Gastrocnemius medialis (tissue), 4 donors: ENCODE measurements around the gene LRRC23. TPM values are rescaled to one million over a fixed set of nuclear protein-coding genes. Genes with fewer than 3 reads are reported as not detected.

Experiments used
- ATAC-seq, 2 donors: fragments of 150-250 bp; one replicate each; pipeline ENCODE4 v1.9.1; 2016
- DNase-seq, 2 donors: peaks; one replicate each; pipeline ENCODE4 v3.0.0-alpha.2; 2019
- H3K27ac ChIP-seq, 4 donors: fragments of 200-600 bp; sonication (generic); 1 replicate in 1 of 4; 2 replicates in 3 of 4; pipeline ENCODE4 v1.5.1; 2016 to 2018; ENCODE audit warnings: mild to moderate bottlenecking in 2 of 4, moderate library complexity in 1 of 4
- H3K27me3 ChIP-seq, 3 donors: fragments of 200-600 bp; sonication (generic) in 2 of 3; 1 replicate in 1 of 3; 2 replicates in 2 of 3; pipeline versions ENCODE4 v1.5.1 to v1.6.0; 2016 to 2019; ENCODE audit warnings: mild to moderate bottlenecking in 1 of 3, moderate library complexity in 1 of 3
- H3K36me3 ChIP-seq, 2 donors: fragments of 200-600 bp; sonication (generic) in 1 of 2; one replicate each; pipeline ENCODE4 v1.5.1; 2017 to 2018
- H3K4me1 ChIP-seq, 2 donors: fragments of 200-600 bp; sonication (generic) in 1 of 2; one replicate each; pipeline ENCODE4 v1.5.1; 2016 to 2017; ENCODE audit warnings: mild to moderate bottlenecking in 2 of 2
- H3K4me3 ChIP-seq, 4 donors: fragments of 200-600 bp; sonication (generic) in 3 of 4; 1 replicate in 1 of 4; 2 replicates in 3 of 4; pipeline ENCODE4 v1.5.1; 2016 to 2019; ENCODE audit warnings: mild to moderate bottlenecking in 2 of 4
- H3K9me3 ChIP-seq, 3 donors: fragments of 200-600 bp; sonication (generic) in 2 of 3; 1 replicate in 1 of 3; 2 replicates in 2 of 3; pipeline ENCODE4 v1.5.1; 2016 to 2019
- POLR2A ChIP-seq, 2 donors: fragments of 450-650 bp; IDR thresholded peaks; one replicate each; pipeline ENCODE4 v1.6.1; 2017; ENCODE audit warnings: antibody characterized with exemption in 2 of 2, mild to moderate bottlenecking in 2 of 2, moderate library complexity in 2 of 2
- in situ Hi-C, 4 donors: fragments of 200-750 bp; cut with MboI; loops; one replicate each; pipeline versions ENCODE4 v1.15.0 to v1.8.0; 2017; ENCODE audit warnings: low sequenced_read_pairs in 4 of 4
- intact Hi-C: fragments of 100-400 bp; cut with DNase I; formaldehyde crosslinking; loops from one replicate; pipeline ENCODE4 v1.15.1; 2023; ENCODE audit warnings: low total_unique reads
- total RNA-seq, 4 donors: library from RNA; depleted of rRNA; stranded (reverse); fragments of >200 nt; gene quantifications; one replicate each; pipeline versions ENCODE4 v1.1.0 to v1.2.3, GENCODE V29; 2016
- TF ChIP-seq, protein P1 (sequence below), 5 experiments: fragments of 450-650 bp in 3 of 5; fragments of 200-600 bp in 2 of 5; sonication (generic) in 2 of 5; IDR thresholded peaks in 4 of 5; conservative IDR thresholded peaks in 1 of 5; 1 replicate in 4 of 5; 2 replicates in 1 of 5; pipeline ENCODE4 v1.5.1; 2016 to 2019; ENCODE audit warnings: antibody characterized with exemption in 5 of 5, mild to moderate bottlenecking in 3 of 5, moderate library complexity in 3 of 5

The LRRC23 gene
- total RNA-seq, 4 donors from 2014 or later, result 6.5 to 14.0 (median 11.0) TPM

DNA sequence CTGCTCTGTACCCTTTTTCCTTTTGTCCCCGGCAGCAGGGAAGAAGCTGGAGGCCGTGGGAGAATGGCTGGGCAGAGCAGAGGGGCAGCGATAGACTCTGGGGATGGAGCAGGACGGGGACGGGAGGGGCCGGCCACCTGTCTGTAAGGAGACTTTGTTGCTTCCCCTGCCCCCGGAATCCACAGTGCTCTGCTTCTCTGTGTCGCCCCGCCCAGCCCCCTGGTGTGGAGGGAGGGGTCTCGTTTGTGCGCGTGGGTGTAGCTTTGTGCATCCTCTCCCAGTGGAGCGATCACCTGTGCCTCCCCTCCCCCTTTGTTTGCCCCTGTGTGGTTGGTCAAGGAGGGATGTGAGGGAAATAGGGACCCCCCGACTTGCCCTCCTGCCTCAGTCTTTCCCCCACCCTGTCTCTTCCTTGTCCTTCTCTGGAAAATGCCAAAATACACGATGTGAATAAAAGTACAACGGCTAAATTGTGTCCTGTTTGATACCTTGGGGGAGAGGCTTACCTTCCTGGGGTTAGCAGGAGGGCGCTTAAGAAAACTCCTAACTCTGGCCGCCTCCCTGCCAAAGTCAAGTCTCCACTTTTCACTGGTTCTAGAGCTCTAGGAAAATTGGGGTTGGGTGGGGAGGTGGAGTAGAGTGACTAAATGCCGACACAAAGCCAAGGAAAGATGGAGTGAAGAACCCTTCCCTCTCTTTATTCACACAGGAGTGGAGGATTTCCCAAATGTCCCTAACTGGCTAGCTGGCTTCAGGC, 38.3 kb upstream of the LRRC23 start:
- Histone ChIP-seq H3K4me3 (peak overlapping the region in 3 of 4 donors; percentile 74 to 99 (median 98)), H3K9me3 (no peaks in the 10 kb centered on the region), H3K27ac (peak overlapping the region; percentile 93 to 100 (median 99)), H3K36me3 (peaks cover 0 to 68% of the 10 kb centered on the region in 2 donors), H3K4me1 (peaks cover 25 to 30% of the 10 kb centered on the region in 2 donors), H3K27me3 (no peaks in the 10 kb centered on the region)
- in situ Hi-C loops, result no loop called here
- ATAC-seq, result no peak
- DNase-seq, result no peak
- TF ChIP-seq, protein P1, sequence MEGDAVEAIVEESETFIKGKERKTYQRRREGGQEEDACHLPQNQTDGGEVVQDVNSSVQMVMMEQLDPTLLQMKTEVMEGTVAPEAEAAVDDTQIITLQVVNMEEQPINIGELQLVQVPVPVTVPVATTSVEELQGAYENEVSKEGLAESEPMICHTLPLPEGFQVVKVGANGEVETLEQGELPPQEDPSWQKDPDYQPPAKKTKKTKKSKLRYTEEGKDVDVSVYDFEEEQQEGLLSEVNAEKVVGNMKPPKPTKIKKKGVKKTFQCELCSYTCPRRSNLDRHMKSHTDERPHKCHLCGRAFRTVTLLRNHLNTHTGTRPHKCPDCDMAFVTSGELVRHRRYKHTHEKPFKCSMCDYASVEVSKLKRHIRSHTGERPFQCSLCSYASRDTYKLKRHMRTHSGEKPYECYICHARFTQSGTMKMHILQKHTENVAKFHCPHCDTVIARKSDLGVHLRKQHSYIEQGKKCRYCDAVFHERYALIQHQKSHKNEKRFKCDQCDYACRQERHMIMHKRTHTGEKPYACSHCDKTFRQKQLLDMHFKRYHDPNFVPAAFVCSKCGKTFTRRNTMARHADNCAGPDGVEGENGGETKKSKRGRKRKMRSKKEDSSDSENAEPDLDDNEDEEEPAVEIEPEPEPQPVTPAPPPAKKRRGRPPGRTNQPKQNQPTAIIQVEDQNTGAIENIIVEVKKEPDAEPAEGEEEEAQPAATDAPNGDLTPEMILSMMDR (IDR thresholded peaks at IDR 0.05 in 4 of 5, conservative IDR thresholded peaks at IDR 0.05 in 1 of 5), result no peak
- no peak for TF ChIP-seq POLR2A (IDR thresholded peaks at IDR 0.05)
- intact Hi-C loops, result loop anchor here (2.0 to 5.0 kb wide), 2 partner anchors 58 to 76 kb away; partner anchors contain the start of genes C12orf57 and RNU7-1

DNA sequence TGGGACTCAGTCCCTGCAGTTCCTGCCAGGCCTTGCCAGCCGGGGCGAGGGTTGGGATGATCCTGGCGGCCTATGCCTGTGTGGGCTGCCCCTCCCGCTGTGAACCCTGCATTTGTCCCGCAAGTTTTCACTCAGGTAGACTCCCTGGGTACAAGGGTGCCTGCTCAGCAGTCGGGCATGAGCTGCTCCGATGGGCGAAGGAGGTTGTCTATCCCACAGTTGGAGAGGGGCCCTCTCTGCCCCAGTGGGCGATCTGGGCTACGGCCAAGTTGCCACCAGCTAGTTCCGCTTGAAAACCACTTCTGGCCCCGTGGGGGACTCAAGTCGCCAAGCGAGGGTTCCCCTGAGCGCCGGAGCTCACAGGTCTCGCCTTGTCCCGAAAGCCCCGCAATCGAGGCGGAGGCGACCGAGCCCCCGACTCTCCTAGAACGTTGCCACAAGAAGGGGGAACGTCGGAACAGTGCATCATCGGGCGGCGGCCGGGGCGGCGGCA, 37.7 kb upstream of the LRRC23 start:
- TF ChIP-seq, protein P1 (IDR thresholded peaks at IDR 0.05 in 4 of 5, conservative IDR thresholded peaks at IDR 0.05 in 1 of 5), result no peak
- no peak for TF ChIP-seq POLR2A (IDR thresholded peaks at IDR 0.05)
- DNase-seq, result peak in 1 of 2 donors; percentile 49
- Histone ChIP-seq H3K27me3 (no peaks in the 10 kb centered on the region), H3K27ac (peak overlapping the region; percentile 93 to 100 (median 99)), H3K9me3 (no peaks in the 10 kb centered on the region), H3K4me3 (peak overlapping the region; percentile 74 to 99 (median 91)), H3K36me3 (peaks cover 0 to 65% of the 10 kb centered on the region in 2 donors), H3K4me1 (peaks cover 32 to 35% of the 10 kb centered on the region in 2 donors)
- intact Hi-C loops (loop anchor here (1.0 to 5.0 kb wide), 3 partner anchors 15 to 75 kb away; partner anchors contain the start of genes C12orf57, RNU7-1 and USP5), in situ Hi-C loops (no loop called here)
- ATAC-seq, result peak; percentile 9 to 18

DNA sequence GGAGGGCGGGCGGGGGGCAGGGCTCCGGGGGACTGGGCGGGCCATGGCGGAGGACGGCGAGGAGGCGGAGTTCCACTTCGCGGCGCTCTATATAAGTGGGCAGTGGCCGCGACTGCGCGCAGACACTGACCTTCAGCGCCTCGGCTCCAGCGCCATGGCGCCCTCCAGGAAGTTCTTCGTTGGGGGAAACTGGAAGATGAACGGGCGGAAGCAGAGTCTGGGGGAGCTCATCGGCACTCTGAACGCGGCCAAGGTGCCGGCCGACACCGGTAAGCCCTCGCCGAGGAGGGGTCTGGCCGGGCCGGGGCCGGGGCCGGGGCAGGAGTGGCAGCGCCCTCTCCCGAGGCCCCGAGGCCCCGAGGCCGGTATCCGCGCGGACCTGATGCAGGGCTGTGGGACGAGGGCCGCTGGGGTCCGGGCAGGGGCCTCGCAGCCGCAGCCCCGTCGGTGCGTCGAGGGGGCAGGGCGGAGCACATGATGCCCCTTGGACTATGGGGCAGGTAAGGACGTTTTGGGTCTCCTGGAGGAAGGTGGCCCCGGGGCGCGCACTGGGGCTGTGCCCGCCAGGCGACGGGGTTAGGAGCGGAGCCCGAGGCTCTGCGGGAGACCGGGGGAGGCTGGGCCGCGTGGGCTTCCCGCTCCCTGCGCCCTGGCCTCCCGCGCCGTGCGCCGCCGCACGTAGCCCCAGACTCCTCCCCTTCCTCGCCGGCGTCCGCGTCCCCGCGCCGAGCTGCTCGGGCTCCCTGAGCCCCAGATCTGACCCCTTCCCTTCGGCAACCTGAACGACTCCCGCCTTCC, 37.0 kb upstream of the LRRC23 start, which contains the start of gene TPI1:
TSS of gene TPI1 (plus strand) at position 119 of the 798 bp plus-strand sequence. CDS start at position 155, 36 bp downstream.
- peak within 1 kb of the TSS; percentile 93 to 100 (median 99) for H3K27ac ChIP-seq
- intact Hi-C loops (loop anchor here (1.0 to 5.0 kb wide), 4 partner anchors 15 to 151 kb away; partner anchors contain the start of genes C12orf57, LPCAT3, RNU7-1 and USP5), in situ Hi-C loops (no loop called here)
- no peaks in the 10 kb centered on the region for H3K9me3 ChIP-seq
- ATAC-seq, result peak; percentile 83 to 84
- no peaks in the 10 kb centered on the region for H3K27me3 ChIP-seq
- DNase-seq, result peak; percentile 79 to 83
- peaks cover 0 to 59% of the 10 kb centered on the region in 2 donors for H3K36me3 ChIP-seq
- H3K4me3 ChIP-seq, result peak within 1 kb of the TSS; percentile 74 to 99 (median 91)
- peaks cover 35 to 38% of the 10 kb centered on the region in 2 donors for H3K4me1 ChIP-seq
- TF ChIP-seq, protein P1 (IDR thresholded peaks at IDR 0.05 in 4 of 5, conservative IDR thresholded peaks at IDR 0.05 in 1 of 5), result no peak
- peak; percentile 95 to 98 for TF ChIP-seq POLR2A (IDR thresholded peaks at IDR 0.05)

DNA sequence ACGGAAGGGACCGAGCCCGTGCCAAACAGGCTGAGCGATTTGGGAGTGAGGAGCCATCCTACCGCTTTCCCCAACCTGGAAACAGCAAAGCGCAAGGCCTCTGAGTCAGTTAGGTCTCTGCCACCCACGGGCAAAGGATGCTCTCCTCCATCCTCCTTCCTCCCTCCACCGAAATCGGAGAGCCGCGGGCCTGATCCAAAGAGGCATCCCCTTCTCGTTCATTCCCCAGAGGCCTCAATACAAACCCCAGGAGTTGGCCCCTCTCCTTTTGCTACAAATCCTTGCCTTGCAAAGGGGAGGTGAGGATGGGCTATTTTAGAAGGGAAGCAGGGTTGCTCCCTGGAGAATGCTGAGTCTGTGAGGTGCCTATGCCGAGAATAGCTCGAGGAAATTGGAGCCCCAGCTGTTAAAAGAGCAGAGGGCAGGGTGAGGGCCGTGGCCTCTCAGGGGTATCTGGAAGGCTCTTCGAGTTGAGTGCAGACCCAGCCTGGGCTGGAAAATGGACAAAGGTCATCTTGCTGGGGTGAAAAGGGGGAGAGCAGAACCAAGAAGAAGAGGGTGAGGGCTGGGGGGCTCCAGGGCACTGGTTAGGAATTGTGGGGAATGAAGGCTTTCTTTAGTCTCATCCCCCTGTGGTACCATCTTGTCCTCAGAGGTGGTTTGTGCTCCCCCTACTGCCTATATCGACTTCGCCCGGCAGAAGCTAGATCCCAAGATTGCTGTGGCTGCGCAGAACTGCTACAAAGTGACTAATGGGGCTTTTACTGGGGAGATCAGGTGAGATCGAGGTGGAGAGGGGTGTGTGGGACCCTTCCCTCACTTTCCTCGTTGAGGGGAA, 36.2 kb upstream of the LRRC23 start:
- H3K4me1 ChIP-seq, result peaks cover 35 to 38% of the 10 kb centered on the region in 2 donors
- ATAC-seq, result peak; percentile 1 to 11
- H3K4me3 ChIP-seq, result peak overlapping the region; percentile 74 to 99 (median 91)
- in situ Hi-C loops, result no loop called here
- TF ChIP-seq, protein P1 (IDR thresholded peaks at IDR 0.05 in 4 of 5, conservative IDR thresholded peaks at IDR 0.05 in 1 of 5), result no peak
- TF ChIP-seq POLR2A (IDR thresholded peaks at IDR 0.05), result no peak
- H3K27ac ChIP-seq, result peak overlapping the region; percentile 93 to 100 (median 99)
- H3K27me3 ChIP-seq, result no peaks in the 10 kb centered on the region
- DNase-seq, result peak in 1 of 2 donors; percentile 52
- H3K36me3 ChIP-seq, result peaks cover 0 to 51% of the 10 kb centered on the region in 2 donors
- intact Hi-C loops, result loop anchor here (1.0 to 5.0 kb wide), 3 partner anchors 23 to 150 kb away; partner anchors contain the start of genes C12orf57, LPCAT3 and RNU7-1
- H3K9me3 ChIP-seq, result no peaks in the 10 kb centered on the region
